GM12878 (cell line): ENCODE results near the gene ARHGAP5. TPM values are rescaled to one million over a fixed set of nuclear protein-coding genes. Genes with fewer than 3 reads are reported as not detected.

Experiments
- ATAC-seq: fragments of 200-7000 bp; cut with Tn5 transposase; 3 replicates; pipeline ENCODE4 v1.9.1; 2020; ENCODE audit warnings: mild to moderate bottlenecking, moderate library complexity
- BruUV-seq: library from RNA; stranded (reverse); fragments of 400-500 nt; replicated peaks from 2 replicates; lab custom pipeline; 2021; lab: Mats Ljungman, UMichigan
- CTCF ChIA-PET: fragments of 300-600 bp; sonication (Branson Sonifier 250); formaldehyde crosslinking; extraction: SDS; loops from one replicate; lab custom pipeline; 2021; ENCODE audit warnings: inconsistent platforms; lab: Yijun Ruan, JAX
- POLR2A ChIA-PET: fragments of 350-600 bp; formaldehyde crosslinking; extraction: SDS; loops from one replicate; lab custom pipeline; 2021; ENCODE audit warnings: inconsistent platforms; lab: Charles Lee
- RAD21 ChIA-PET: fragments of 300-600 bp; sonication (Branson Sonifier 250); formaldehyde crosslinking; loops from one replicate; lab custom pipeline; 2023; ENCODE audit warnings: antibody characterized with exemption; ENCODE audit not compliant: unreplicated experiment; lab: Charles Lee
- SMC1A ChIA-PET: fragments of 300-600 bp; sonication (Branson Sonifier 250); formaldehyde crosslinking; loops from one replicate; lab custom pipeline; 2023; ENCODE audit not compliant: unreplicated experiment, uncharacterized antibody; lab: Charles Lee
- DNase-seq: peaks from one replicate; pipeline ENCODE4 v3.0.0-alpha.2; 2011; ENCODE audit warnings: low read depth, low spot score
- FAIRE-seq: peaks from 3 replicates; lab custom pipeline; 2011; peaks lifted over from hg19 to GRCh38; lab: Jason Lieb, UNC
- H2AFZ ChIP-seq: 2 replicates; pipeline ENCODE4 v1.6.0; 2011; ENCODE audit warnings: low read depth, low read length, control low read depth; ENCODE audit not compliant: control insufficient read depth
- H3K27ac ChIP-seq: 2 replicates; pipeline ENCODE4 v1.5.1; 2011; ENCODE audit warnings: control low read depth; ENCODE audit not compliant: control insufficient read depth, insufficient read depth
- H3K27me3 ChIP-seq, 2 experiments: replicated peaks in 1 of 2; 2 replicates each; pipeline versions ENCODE4 v1.6.0 to v1.6.1; 2011; ENCODE audit warnings: low read length in 1 of 2; ENCODE audit not compliant: control insufficient read depth in 2 of 2, insufficient read depth in 2 of 2
- H3K36me3 ChIP-seq, 2 experiments: 2 replicates each; pipeline ENCODE4 v1.5.1; 2011; ENCODE audit warnings: low read length in 1 of 2; ENCODE audit not compliant: control insufficient read depth in 2 of 2, insufficient read depth in 2 of 2
- H3K4me1 ChIP-seq: 2 replicates; pipeline ENCODE4 v1.6.1; 2011; ENCODE audit warnings: mild to moderate bottlenecking, low read length, moderate library complexity, mixed read lengths; ENCODE audit not compliant: control insufficient read depth, insufficient read depth
- H3K4me2 ChIP-seq: 2 replicates; pipeline ENCODE4 v1.6.0; 2011; ENCODE audit warnings: control low read depth; ENCODE audit not compliant: control insufficient read depth, insufficient read depth
- H3K4me3 ChIP-seq: fragments of 200-600 bp; sonication (generic); 2 replicates; pipeline ENCODE4 v1.5.1; 2016
- H3K79me2 ChIP-seq: 2 replicates; pipeline ENCODE4 v1.6.0; 2011; ENCODE audit warnings: low read length; ENCODE audit not compliant: control insufficient read depth, insufficient read depth
- H3K9ac ChIP-seq: 2 replicates; pipeline ENCODE4 v1.8.0; 2011; ENCODE audit warnings: low read length, control low read depth, mixed read lengths; ENCODE audit not compliant: control insufficient read depth, insufficient read depth
- H3K9me3 ChIP-seq: replicated peaks from 3 replicates; pipeline ENCODE4 v1.5.1; 2011; ENCODE audit warnings: mild to moderate bottlenecking, low read length; ENCODE audit not compliant: control insufficient read depth, insufficient read depth
- H4K20me1 ChIP-seq: 2 replicates; pipeline ENCODE4 v1.6.0; 2011; ENCODE audit not compliant: control insufficient read depth, insufficient read depth
- CREM ChIP-seq: IDR thresholded peaks from 2 replicates; pipeline ENCODE4 v1.6.1; 2014; ENCODE audit warnings: antibody characterized with exemption, low read depth
- EGR1 ChIP-seq, 2 experiments: IDR thresholded peaks; 1 replicate in 1 of 2; 2 replicates in 1 of 2; pipeline ENCODE4 v1.6.1; 2011 to 2012; ENCODE audit warnings: low read depth in 2 of 2, low read length in 2 of 2, borderline replicate concordance in 1 of 2, mild to moderate bottlenecking in 1 of 2, moderate library complexity in 1 of 2
- HSF1 ChIP-seq: fragments of 150-350 bp; IDR thresholded peaks from 2 replicates; pipeline ENCODE4 v1.6.1; 2014; ENCODE audit warnings: mild to moderate bottlenecking, low read depth, low read length
- MAX ChIP-seq: IDR thresholded peaks from 2 replicates; pipeline ENCODE4 v1.6.1; 2012; ENCODE audit warnings: low read depth, low read length, improper control_type of control experiment
- PBX3 ChIP-seq: IDR thresholded peaks from 2 replicates; pipeline ENCODE4 v1.6.1; 2011; ENCODE audit warnings: mild to moderate bottlenecking, low read depth, low read length, moderate library complexity; ENCODE audit not compliant: insufficient replicate concordance
- SMC3 ChIP-seq: IDR thresholded peaks from 2 replicates; pipeline ENCODE4 v1.6.1; 2011; ENCODE audit warnings: low read length, improper control_type of control experiment, borderline replicate concordance
- TCF3 ChIP-seq: IDR thresholded peaks from 2 replicates; pipeline ENCODE4 v1.6.1; 2012; ENCODE audit warnings: low read depth, mild to moderate bottlenecking, low read length, borderline replicate concordance; ENCODE audit not compliant: insufficient read depth
- YBX1 ChIP-seq: fragments of 450-650 bp; IDR thresholded peaks from 2 replicates; pipeline ENCODE4 v1.6.1; 2016; ENCODE audit warnings: antibody characterized with exemption
- ZBED1 ChIP-seq: IDR thresholded peaks from 2 replicates; pipeline ENCODE4 v1.6.1; 2016; ENCODE audit warnings: borderline replicate concordance
- ZSCAN29 ChIP-seq: fragments of 450-650 bp; IDR thresholded peaks from 2 replicates; pipeline ENCODE4 v1.6.1; 2017; ENCODE audit warnings: mild to moderate bottlenecking, moderate library complexity
- WGBS: methylation state at CpG from one replicate; pipeline ENCODE4 v1.1.6; 2016; ENCODE audit warnings: low lambda C conversion rate; ENCODE audit not compliant: insufficient replicate concordance, insufficient coverage; ENCODE audit errors: missing lambda C conversion rate; 5-methylcytosine and 5-hydroxymethylcytosine counted together
- in situ Hi-C: fragments of 300-500 bp; cut with MboI; formaldehyde crosslinking; loops from 9 replicates; pipeline ENCODE4 v1.14.3; 2018; ENCODE audit warnings: mixed read lengths
- intact Hi-C: fragments of 100-400 bp; cut with micrococcal nuclease; formaldehyde crosslinking; loops from one replicate; pipeline ENCODE4 v1.14.2; 2022; ENCODE audit not compliant: unreplicated experiment
- polyA plus RNA-seq, 11 experiments: library from polyadenylated mRNA; depleted of rRNA in 4 of 11; unstranded in 6 of 11; stranded (reverse) in 5 of 11; fragments of >200 nt; fragmentation: Nextera tagmentation in 4 of 11; fragmentation: Illumina TruSeq in 1 of 11; extraction: Ambion mirVana in 4 of 11; extraction: Trizol in 1 of 11; gene quantifications; 1 replicate in 1 of 11; 2 replicates in 10 of 11; pipeline versions ENCODE4 v1.2.1 to v1.2.3, GENCODE V29; 2011 to 2016; ENCODE audit warnings: inconsistent platforms in 2 of 11, missing spikeins in 2 of 11, low read depth in 1 of 11
- total RNA-seq, 4 experiments: library from RNA; depleted of rRNA in 3 of 4; stranded (reverse); fragments of >200 nt in 3 of 4; fragmentation: Illumina TruSeq in 1 of 4; extraction: Trizol in 1 of 4; gene quantifications; 2 replicates each; pipeline versions ENCODE4 v1.2.1 to v1.2.3, GENCODE V29; 2013 to 2021

ARHGAP5 gene
- total and polyA plus RNA-seq, 10 of the 15 experiments (the other 5 are each of a cell fraction or from before 2014, with no cell fraction given) = 0.91 to 19.6 (median 7.2) TPM

- ChIA-PET RAD21 (no interaction called here), CTCF (interaction anchor here (1.4 kb wide), 1 partner anchor 123 kb away, joined by 3 read pairs; no protein-coding TSS in a partner anchor), SMC1A (interaction anchor here (1.7 kb wide), 1 partner anchor 120 kb away, joined by 7 read pairs; no protein-coding TSS in a partner anchor), POLR2A (interaction anchor here (1.2 kb wide), 1 partner anchor 586 kb away, joined by 4 read pairs; no protein-coding TSS in a partner anchor)
- no peak for FAIRE-seq
- no peak for TF ChIP-seq PBX3
- no peak for TF ChIP-seq MAX
- no peak for TF ChIP-seq HSF1
- no peak for TF ChIP-seq ZSCAN29
- TF ChIP-seq ZBED1 = no peak
- TF ChIP-seq CREM = no peak
- no peak for TF ChIP-seq TCF3
- TF ChIP-seq YBX1 = no peak
- no peak for TF ChIP-seq EGR1 (IDR thresholded peaks at IDR 0.05; ENCODE audit: borderline replicate concordance in 1 of 2, low read depth in 2 of 2, low read length in 2 of 2)
- no peak for TF ChIP-seq SMC3
- peaks cover 4% of the 10 kb centered on the region for H3K79me2 ChIP-seq
- no peaks in the 10 kb centered on the region for H4K20me1 ChIP-seq
- H3K4me2 ChIP-seq = peak overlapping the region; percentile 46
- no peak overlapping the region for H2AFZ ChIP-seq
- no peaks in the 10 kb centered on the region for H3K36me3 ChIP-seq
- ATAC-seq = no peak
- WGBS = 87% methylated on average over 7 of the region's 7 CpGs
- peak overlapping the region; percentile 70 for H3K4me3 ChIP-seq
- peaks cover 15% of the 10 kb centered on the region for H3K4me1 ChIP-seq
- intact Hi-C loops (loop anchor here (10.0 kb wide), 3 partner anchors 396 to 624 kb away; partner anchors contain the start of gene DTD2), in situ Hi-C loops (loop anchor here (5.0 kb wide), 1 partner anchor 123 kb away; the partner anchor contains the start of genes RNU6-7 and RNU6-8)
- H3K9me3 ChIP-seq = no peaks in the 10 kb centered on the region; the same call in 2 of the 3 replicates
- no peaks in the 10 kb centered on the region for H3K27me3 ChIP-seq
- DNase-seq = no peak
- no peak overlapping the region for H3K27ac ChIP-seq
- H3K9ac ChIP-seq = no peak overlapping the region; the same call in 1 of the 2 replicates
- BruUV-seq = no TSS peak
Observed at GRCh38 chr14:32078858-32079216, 1.7 kb downstream of the ARHGAP5 start.
